Measurements from ENCODE around the gene LYRM9.
"Not testable (repeated sequence)": the region's sequence is repeated elsewhere in the genome, so short reads cannot be mapped to it uniquely, and the experiment has no call there.

The LYRM9 gene

DNA sequence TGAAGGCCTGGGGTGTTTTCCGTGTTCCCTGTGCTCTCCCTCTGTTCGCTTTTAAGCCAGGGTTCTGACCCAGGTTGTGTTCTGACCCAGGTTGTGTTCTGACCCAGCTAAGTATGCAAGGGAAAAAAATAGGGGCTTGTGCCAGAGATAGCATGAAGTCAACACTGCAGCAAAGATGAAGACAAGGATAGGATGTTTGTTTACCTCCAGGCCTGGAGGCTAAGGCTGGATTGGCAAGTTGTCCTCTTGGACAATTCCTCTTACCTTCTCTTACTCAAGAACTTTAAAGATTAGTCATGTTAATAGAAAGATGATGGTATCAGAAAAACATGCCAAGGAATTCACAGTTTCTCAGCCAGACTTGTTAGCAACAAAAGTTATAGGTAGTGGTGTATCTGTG is 19.4 kb downstream of the LYRM9 start:
- no peak for DNase-seq (ENCODE audit: low read depth in 2 of 2)

DNA sequence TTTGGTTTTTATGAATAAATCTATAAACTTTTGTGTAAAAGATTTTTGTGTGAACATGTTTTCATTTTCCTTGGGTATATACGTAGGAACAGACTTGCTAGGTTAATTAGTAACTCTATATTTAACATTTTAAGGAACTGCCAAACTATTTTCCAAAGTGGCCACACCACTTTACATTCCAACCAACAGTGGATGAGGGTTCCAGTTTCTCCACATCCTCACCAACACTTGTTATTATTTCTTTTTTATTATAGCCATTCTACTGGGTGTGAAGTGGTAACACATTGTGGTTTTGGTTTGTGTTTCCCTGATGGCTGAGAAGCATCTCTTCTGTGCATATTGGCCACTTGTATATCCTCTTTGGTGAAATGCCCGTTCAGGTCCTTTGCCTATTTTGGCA is 20.0 kb downstream of the LYRM9 start:
- DNase-seq (ENCODE audit: low read depth in 2 of 2) = no peak

DNA sequence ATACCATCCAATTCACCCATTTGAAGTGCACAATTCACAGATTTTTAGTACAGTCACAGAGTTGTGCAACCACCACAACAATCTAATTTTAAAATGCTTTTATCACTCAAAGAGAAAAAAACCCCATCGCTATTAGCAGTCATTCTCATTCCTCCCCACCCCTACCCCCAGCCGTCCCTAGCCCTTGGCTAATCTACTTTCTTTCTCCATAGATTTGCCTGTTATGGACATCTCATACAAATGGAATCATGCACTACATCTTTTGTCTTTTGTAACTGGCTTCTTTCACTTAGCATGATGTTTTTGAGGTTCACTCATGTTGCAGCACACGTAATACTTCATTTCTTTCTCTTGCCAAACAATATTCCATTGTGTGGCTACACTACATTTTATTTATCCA is 20.4 kb downstream of the LYRM9 start:
- no peak for DNase-seq (ENCODE audit: low read depth in 2 of 2)

- DNase-seq (ENCODE audit: low read depth in 2 of 2) = no peak
Measured at GRCh38 chr17:27871407-27871806, 21.8 kb downstream of the LYRM9 start.

- no peak for DNase-seq (ENCODE audit: low read depth in 2 of 2)
Measured at GRCh38 chr17:27870345-27870744, 22.8 kb downstream of the LYRM9 start.

DNA sequence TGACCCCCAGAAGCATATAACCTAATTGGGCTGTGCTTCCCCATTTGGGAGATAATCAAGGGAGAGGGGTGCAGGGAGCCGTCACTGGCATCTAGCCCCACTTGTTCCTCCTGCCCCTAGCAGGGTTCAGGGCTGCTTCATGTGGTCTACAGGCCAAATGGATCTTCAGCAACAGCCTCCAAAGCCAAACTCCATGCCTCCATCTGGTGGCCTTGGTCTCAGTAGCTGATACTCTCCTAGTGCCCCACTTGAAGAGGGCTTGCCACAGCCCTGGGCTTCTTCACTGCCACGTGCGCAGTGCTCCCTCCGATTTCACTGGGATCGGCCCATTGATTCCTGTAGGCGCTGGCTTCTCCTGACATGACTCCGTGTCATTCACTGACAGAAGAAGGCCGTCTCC is 24.6 kb downstream of the LYRM9 start:
- no peak for DNase-seq (ENCODE audit: low read depth in 2 of 2)

GRCh38 chr17:27862840-27863239 is 30.3 kb downstream of the LYRM9 start:
- no peak for DNase-seq (ENCODE audit: low read depth in 2 of 2)

GRCh38 chr17:27862004-27862403 is 31.2 kb downstream of the LYRM9 start:
- DNase-seq (ENCODE audit: low read depth in 2 of 2) = no peak

DNA sequence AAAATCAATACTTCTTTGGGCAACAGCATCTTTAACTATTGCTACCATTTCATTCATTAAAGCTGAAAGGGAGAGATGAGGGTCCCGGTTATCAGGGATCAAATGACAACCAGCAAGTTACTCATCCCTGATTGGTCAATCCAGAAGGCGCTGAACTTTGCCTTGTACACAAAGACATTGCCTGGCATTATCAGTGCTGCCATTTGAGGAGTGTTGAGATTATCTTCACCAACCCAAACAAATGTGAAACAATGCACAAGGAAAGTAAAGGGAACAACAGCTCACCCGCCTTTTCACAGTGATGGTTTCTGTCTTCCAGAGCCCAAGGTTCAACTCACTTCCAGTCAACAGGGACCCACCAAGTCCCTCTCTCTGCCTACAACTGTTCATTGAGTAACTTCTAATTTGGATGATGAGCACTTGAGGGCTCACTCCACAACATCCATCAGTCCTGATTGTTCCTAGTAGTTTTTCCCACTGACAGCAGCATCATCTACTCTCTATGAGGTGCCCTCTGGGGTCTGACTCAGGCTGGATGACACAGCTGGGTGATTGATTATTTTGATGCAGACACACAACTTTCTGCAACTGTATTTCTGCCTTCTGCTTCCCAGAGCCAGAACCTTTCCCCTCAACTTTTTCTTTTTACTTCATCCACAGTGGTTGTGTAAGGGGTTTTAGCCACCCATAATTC is 32.0 kb downstream of the LYRM9 start:
- no peak for DNase-seq (ENCODE audit: low read depth in 2 of 2)

GRCh38 chr17:27858621-27859305 is 34.4 kb downstream of the LYRM9 start:
- DNase-seq (ENCODE audit: low read depth in 2 of 2) = no peak

DNA sequence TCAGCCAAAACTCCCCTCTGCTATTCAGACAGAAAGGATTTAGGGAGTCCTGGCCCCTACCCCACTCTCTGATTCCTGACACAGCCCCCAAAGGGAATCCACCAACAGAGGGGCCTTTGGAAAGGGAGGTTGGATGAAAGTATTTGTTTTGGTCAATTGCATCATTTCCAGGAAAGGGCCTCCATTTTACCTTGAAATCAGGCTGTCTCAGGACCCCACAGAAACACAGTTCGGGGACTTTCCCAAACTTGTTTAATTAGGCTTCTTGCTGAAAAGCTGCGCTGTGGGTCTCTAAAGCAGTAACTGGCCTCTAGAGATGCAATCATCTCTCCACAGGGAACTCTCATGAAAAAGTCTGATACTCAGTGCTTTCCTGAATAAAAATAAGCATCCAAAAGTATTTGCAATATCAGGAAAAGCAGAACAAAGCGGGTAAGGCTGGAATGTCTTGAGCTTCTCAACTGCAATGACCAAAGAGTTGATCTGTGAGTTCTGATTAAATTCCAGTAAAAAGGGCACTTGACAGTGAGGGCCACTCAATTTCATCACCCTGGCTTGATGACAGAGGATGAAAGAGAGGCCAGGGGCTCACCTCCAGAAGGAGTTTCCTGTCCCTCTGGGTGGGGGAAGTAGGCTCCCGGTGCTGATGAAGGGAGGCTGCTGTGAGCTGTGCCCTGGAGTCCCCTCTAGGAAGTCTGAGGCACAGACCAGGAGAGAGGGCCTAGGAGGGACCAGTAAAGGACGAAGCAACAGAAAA is 36.3 kb downstream of the LYRM9 start:
- DNase-seq (ENCODE audit: low read depth in 2 of 2) = no peak

- DNase-seq (ENCODE audit: low read depth in 2 of 2) = no peak
Measured at GRCh38 chr17:27855454-27855853, 37.7 kb downstream of the LYRM9 start.

DNA sequence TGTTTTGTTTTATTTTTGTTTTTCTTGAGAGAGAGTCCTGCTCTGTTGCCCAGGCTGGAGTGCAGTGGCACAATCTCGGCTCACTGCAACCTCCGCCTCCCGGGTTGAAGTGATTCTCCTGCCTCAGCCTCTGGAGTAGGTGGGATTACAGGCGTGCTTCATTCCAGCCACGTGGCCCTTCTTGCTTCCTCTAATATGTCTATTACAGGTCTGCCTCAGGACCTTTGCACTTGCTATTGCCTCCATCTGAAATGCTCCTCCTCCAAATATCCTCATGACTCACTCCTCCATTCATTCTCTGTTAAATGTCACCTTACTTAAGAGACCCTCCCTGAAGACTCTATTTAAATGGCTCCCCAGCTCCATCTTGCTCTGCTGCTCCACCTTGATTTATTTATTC is 39.0 kb downstream of the LYRM9 start:
- DNase-seq (ENCODE audit: low read depth in 2 of 2) = no peak

DNA sequence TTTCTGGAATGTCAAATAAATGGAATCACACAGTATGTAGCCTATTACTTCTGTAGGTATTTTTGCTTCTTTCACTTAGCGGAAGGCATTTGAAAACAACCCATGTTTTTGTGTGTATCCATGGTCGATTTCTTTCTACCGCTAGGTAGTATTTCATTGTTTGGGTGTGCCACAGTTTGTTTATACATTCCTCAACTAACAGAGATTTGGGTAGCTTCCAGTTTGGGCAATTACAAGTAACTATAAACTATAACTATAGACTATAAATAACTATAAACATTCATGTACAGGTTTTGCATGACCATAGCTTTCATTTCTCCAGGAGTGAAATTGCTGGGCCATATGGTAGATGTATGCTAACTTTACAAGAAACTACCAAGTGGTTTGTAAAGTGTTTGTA is 40.1 kb downstream of the LYRM9 start:
- DNase-seq (ENCODE audit: low read depth in 2 of 2) = no peak

DNA sequence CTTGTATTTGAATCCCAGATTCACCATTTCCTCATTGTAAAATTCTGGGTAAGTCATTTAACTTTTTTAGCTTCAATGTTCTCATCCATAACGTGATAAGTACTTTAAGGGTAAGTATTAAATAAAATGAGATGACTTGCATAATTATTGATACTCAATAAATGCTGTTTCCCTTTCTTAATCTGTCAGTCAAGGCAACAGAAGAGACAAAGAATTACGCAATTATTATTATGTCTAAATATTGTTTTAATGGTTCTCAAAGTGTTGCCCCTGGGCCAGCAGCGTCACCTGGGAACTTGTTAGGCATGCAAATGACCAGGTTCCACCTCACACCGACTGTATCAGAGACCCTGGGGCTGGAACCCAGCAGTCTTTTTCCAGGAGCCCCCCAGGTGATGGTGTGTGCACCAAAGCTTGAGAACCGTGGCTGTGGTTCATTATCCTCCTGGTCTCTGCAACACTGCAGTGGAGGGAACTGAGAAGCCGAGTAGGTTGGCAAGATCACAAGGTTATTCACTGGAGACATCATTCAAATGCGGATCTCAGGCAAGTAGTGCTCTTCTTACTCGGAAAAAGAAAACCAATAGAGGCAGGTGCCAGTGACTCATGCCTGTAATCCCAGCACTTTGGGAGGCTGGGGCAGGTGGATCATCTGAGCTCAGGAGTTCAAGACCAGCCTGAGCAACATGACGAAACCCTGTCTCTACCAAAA is 43.5 kb downstream of the LYRM9 start:
- DNase-seq (ENCODE audit: low read depth in 2 of 2) = no peak

DNA sequence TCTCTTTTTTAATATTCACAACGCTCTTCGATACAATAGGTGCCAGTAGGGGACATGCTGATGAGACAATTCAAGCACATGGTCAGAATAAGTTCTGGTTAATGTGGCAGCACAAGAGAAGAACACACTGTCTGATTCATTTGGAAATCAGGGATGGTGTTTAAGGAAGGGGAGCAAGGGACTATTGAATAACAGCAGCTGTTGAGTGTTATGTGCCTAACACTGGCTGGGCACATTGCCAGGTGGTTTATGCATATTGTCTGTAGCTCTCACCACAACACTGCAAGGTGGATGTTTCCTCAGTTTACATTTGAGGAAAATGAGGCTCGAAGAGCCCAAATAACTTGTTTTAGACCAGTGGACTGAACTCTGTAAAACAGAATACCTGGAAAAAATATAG is 44.2 kb downstream of the LYRM9 start:
- DNase-seq (ENCODE audit: low read depth in 2 of 2) = no peak

DNA sequence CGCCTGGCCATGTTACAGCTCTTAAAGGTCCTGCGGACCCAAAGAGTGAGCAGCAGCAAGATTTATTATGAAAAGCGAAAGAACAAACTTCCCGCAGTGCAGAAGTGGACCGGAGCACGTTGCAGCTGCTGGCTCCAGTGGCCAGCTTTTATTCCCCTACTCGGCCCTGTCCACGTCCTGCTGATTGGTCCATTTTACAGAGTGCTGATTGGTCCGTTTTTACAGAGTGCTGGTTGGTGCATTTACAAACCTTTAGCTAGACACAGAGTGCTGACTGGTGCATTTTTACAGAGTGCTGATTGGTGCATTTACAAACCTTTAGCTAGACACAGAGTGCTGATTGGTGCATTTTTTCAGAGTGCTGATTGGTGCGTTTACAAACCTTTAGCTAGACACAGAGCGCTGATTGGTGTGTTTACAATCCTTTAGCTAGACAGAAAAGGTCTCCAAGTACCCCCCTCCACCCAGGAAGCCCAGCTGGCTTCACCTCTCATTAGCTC is 46.3 kb downstream of the LYRM9 start:
- DNase-seq (ENCODE audit: low read depth in 2 of 2) = not testable (repeated sequence)

GRCh38 chr17:27846042-27846655 is 47.0 kb downstream of the LYRM9 start:
- DNase-seq (ENCODE audit: low read depth in 2 of 2) = peak in 1 of 2 experiments; percentile 4

DNA sequence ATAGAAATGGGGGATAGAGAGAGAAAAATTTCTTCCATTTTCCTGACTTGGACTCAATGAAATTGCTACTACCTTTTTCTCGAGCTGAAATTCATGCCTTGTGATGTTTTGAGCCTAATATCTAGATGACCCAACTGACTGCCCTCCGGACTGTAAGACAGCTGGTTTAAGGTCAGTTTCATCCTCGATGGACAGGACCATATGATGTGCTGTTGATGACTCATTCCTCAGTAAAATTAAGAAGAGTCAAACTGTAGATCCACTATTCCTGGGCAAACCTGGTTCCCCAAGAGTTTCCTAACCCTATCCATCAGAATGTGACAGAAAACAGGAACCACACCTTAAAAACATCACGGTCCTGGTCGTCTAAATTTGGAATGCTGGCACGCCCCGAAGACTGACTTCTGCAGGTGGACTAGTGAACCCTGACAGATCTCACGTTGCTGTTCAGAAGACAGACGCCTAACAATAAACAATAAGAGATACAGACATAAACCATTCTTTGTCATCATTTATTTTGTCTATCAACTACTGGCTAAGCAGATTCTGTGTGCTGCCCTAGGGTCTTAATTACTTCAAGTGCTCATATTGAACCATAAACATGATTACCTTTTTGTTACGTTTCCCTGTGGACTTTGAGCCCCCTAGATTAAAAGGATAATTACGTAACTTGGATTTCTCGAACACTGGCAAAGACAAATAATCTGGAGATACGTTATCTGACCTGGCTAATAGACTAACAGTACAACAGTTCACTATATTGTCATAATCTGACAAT is 47.7 kb downstream of the LYRM9 start:
- DNase-seq (ENCODE audit: low read depth in 2 of 2) = no peak

GRCh38 chr17:27840688-27841087 is 52.5 kb downstream of the LYRM9 start:
- DNase-seq (ENCODE audit: low read depth in 2 of 2) = no peak

GRCh38 chr17:27840406-27840678 is 52.8 kb downstream of the LYRM9 start:
- not testable (repeated sequence) for DNase-seq (ENCODE audit: low read depth in 2 of 2)
